Activated CD8-positive, alpha-beta memory T cell treated with anti-CD3 and anti-CD28 coated beads for 24 hours (primary cell): ENCODE measurements around the gene WFS1.

Experiments used
- DNase-seq: peaks from one replicate; pipeline ENCODE4 v3.0.0-alpha.2; 2020

The WFS1 gene

GRCh38 chr4:6342530-6343293 is 73.1 kb downstream of the WFS1 start:
- DNase-seq, result no peak

GRCh38 chr4:6343939-6344408 is 74.3 kb downstream of the WFS1 start:
- no peak for DNase-seq

DNA sequence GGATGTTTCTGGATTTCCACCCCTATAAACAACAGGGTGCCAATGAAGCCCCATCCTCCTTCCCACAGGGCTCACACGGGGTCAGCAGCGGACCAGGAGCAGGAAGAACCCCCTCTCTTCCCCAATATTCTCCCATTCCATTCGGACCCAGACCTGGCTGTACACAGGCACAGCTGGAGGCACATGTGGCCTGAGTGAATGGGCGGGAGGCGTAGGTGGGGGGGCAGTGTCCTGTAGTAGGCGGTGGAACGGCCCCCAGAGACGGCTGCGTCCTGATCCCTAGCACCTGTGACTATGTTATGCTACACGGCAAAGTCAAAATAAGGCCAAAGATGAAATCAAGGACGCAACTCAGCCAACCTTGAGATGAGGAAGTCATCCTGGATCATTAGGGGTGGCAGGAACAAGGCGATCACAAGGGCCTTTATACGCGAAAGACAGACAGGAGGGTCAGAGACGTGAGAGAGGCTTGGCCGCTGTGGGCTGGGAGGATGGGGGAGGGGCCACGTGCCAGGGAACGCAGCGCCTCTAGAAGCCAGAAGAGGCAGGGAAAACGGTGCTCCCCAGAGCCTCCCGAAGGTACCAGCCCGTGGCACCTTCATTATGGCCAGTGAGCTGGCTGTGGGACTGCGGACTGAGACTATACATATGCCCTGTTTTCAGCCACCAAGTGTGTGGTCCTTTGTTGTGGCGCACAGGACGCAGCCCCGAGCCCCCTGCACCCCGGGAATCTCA is 75.6 kb downstream of the WFS1 start:
- no peak for DNase-seq

GRCh38 chr4:6345866-6346265 is 76.2 kb downstream of the WFS1 start:
- no peak for DNase-seq

DNA sequence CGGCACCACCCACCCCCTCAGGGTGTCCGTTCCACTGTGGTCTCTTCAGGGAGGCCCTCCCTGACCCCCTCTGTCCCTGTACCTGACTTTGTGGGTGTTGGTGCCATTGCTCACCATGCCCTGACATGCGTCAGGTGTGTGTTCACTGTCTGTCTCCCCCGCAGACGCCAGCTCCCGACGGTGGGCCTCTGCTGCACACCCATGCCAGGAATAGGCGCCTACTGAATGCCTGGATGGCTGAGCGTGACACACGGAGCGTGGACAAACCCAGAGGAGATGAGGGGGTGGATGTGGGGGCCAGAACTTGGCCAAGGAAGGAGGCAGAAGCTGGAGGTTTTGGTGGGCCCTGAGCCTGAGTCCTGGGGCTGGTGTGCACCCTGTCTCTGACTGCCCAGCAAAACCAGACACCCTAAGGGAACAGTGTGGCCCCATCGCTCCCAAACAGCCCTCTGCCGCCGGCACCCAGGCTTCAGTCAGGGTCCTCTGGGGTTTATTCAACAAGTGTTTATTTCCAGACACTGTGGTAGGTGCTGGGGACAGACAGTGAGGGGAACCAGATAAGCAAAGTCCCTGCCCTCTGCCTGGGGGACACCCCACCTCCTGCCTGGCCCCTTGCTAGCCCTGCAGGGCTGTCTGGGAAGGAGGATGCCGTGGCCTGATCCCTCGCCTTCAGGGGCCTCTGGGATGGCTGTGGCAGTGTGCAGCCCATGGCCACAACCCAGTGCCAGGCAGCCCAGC is 76.9 kb downstream of the WFS1 start:
- no peak for DNase-seq

GRCh38 chr4:6347511-6348045 is 77.9 kb downstream of the WFS1 start:
- no peak for DNase-seq

GRCh38 chr4:6348408-6348807 is 78.8 kb downstream of the WFS1 start:
- DNase-seq, result no peak

GRCh38 chr4:6349896-6350603 is 80.4 kb downstream of the WFS1 start:
- no peak for DNase-seq

- no peak for DNase-seq
These were observed 81.0 kb downstream of the WFS1 start for GRCh38 chr4:6350646-6351045.

DNA sequence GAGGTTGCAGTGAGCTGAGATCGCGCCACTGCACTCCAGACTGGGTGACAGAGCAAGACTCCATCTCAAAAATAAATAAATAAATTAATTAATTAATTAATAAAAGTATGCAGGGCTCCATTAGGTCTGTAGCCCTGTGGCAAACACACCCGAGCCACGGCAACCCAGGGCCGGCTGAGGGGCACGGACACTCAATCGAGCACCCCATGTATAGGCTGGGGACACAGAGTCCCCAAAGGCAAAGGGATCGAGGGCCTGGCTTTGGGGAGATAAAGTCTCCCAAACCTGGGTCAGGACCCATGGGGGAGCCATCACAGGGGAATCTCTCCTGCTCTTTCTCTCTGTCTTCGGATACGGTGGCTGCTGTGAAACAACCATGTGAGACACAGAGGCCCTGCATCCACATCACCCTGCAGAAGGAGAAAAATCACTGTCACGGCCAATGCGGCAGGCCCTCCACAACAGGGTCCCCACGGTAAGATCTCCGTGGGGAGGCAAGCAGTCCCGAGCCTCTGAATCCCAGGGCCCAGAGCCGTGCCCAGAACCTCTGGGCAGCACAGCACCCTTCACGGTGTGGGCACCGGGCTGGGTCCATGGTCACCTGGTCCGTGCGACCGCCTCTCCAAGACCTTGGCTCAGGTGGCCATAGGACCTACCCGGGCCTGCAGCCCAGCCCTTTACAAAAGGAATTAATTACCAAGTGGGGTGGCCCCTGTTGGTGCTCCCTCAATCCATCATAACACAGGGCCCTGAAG is 81.8 kb downstream of the WFS1 start:
- DNase-seq, result no peak

DNA sequence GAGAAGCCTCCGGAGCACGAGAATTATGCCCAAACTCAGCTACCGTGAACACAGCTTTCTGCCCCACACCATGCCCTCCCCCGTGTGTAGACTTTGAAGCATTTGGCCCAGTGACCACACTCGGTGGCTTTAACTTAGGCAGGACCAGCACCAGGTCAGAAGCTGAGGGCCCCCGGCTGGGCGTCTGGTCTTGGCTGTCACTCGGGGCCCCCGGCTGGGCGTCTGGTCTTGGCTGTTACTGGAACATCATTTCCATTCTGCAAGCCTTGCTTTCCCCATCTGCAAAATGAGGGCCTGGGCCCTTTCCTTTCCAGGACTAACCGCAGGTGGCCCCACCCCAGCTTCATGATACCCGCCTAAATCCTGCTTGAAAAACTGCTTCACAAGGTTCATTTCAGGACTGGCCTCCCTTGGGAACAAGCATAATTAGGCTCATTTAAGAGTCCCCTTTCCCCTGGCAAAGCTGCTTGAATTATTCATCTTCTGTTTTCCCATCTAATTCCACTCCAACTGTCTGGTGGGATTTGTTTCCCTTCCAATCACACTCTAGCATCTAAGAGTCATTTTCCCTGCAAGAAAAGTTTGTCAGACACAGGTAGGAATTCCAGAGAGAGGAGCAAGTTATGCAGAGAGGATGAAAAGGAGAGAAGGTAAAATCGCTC is 82.5 kb downstream of the WFS1 start:
- DNase-seq, result no peak
